ENCODE data around the gene ITGB6.

The ITGB6 gene

GRCh38 chr2:160057356-160057755, 142.7 kb downstream of the ITGB6 start:
- no peak overlapping the region for H3K27ac ChIP-seq (ENCODE audit: low read depth, low read length)
- H3K9ac ChIP-seq (ENCODE audit: low read depth in 1 of 2, low read length in 2 of 2), result no peak overlapping the region
- no peak overlapping the region for H3K4me3 ChIP-seq (ENCODE audit: low read depth in 1 of 2, low read length in 2 of 2)
- H3K4me1 ChIP-seq (ENCODE audit: control insufficient read depth in 1 of 2, insufficient read depth in 2 of 2, low read length in 2 of 2), result peaks cover 1 to 4% of the 10 kb centered on the region in 2 donors
- H3K9me3 ChIP-seq (ENCODE audit: control insufficient read depth in 1 of 2, low read length in 2 of 2), result no peaks in the 10 kb centered on the region
- H3K27me3 ChIP-seq (ENCODE audit: control insufficient read depth in 1 of 2, insufficient read depth in 2 of 2, low read length in 2 of 2), result no peaks in the 10 kb centered on the region
- H3K36me3 ChIP-seq (ENCODE audit: control insufficient read depth in 1 of 2, insufficient read depth in 2 of 2, low read length in 2 of 2), result no peaks in the 10 kb centered on the region

GRCh38 chr2:160055726-160056108, 144.4 kb downstream of the ITGB6 start:
- Histone ChIP-seq H3K4me1 (ENCODE audit: control insufficient read depth in 1 of 2, insufficient read depth in 2 of 2, low read length in 2 of 2) (peaks cover 3 to 6% of the 10 kb centered on the region in 2 donors), H3K9ac (ENCODE audit: low read depth in 1 of 2, low read length in 2 of 2) (no peak overlapping the region), H3K36me3 (ENCODE audit: control insufficient read depth in 1 of 2, insufficient read depth in 2 of 2, low read length in 2 of 2) (no peaks in the 10 kb centered on the region), H3K9me3 (ENCODE audit: control insufficient read depth in 1 of 2, low read length in 2 of 2) (no peaks in the 10 kb centered on the region), H3K27ac (ENCODE audit: low read depth, low read length) (no peak overlapping the region), H3K4me3 (ENCODE audit: low read depth in 1 of 2, low read length in 2 of 2) (no peak overlapping the region), H3K27me3 (ENCODE audit: control insufficient read depth in 1 of 2, insufficient read depth in 2 of 2, low read length in 2 of 2) (no peaks in the 10 kb centered on the region)

GRCh38 chr2:160054984-160055725, 144.9 kb downstream of the ITGB6 start:
- Histone ChIP-seq H3K4me1 (ENCODE audit: control insufficient read depth in 1 of 2, insufficient read depth in 2 of 2, low read length in 2 of 2) (peaks cover 0 to 6% of the 10 kb centered on the region in 2 donors), H3K4me3 (ENCODE audit: low read depth in 1 of 2, low read length in 2 of 2) (no peak overlapping the region), H3K27me3 (ENCODE audit: control insufficient read depth in 1 of 2, insufficient read depth in 2 of 2, low read length in 2 of 2) (no peaks in the 10 kb centered on the region), H3K9me3 (ENCODE audit: control insufficient read depth in 1 of 2, low read length in 2 of 2) (no peaks in the 10 kb centered on the region), H3K36me3 (ENCODE audit: control insufficient read depth in 1 of 2, insufficient read depth in 2 of 2, low read length in 2 of 2) (no peaks in the 10 kb centered on the region), H3K9ac (ENCODE audit: low read depth in 1 of 2, low read length in 2 of 2) (no peak overlapping the region), H3K27ac (ENCODE audit: low read depth, low read length) (no peak overlapping the region)

- Histone ChIP-seq H3K4me1 (ENCODE audit: control insufficient read depth in 1 of 2, insufficient read depth in 2 of 2, low read length in 2 of 2) (peaks cover 0 to 6% of the 10 kb centered on the region in 2 donors), H3K9ac (ENCODE audit: low read depth in 1 of 2, low read length in 2 of 2) (no peak overlapping the region), H3K9me3 (ENCODE audit: control insufficient read depth in 1 of 2, low read length in 2 of 2) (no peaks in the 10 kb centered on the region), H3K27me3 (ENCODE audit: control insufficient read depth in 1 of 2, insufficient read depth in 2 of 2, low read length in 2 of 2) (no peaks in the 10 kb centered on the region), H3K36me3 (ENCODE audit: control insufficient read depth in 1 of 2, insufficient read depth in 2 of 2, low read length in 2 of 2) (no peaks in the 10 kb centered on the region), H3K27ac (ENCODE audit: low read depth, low read length) (no peak overlapping the region), H3K4me3 (ENCODE audit: low read depth in 1 of 2, low read length in 2 of 2) (no peak overlapping the region)
Measured at GRCh38 chr2:160053946-160054345, 146.1 kb downstream of the ITGB6 start.

- no peaks in the 10 kb centered on the region for H3K9me3 ChIP-seq (ENCODE audit: control insufficient read depth in 1 of 2, low read length in 2 of 2)
- peaks cover 0 to 6% of the 10 kb centered on the region in 2 donors for H3K4me1 ChIP-seq (ENCODE audit: control insufficient read depth in 1 of 2, insufficient read depth in 2 of 2, low read length in 2 of 2)
- H3K9ac ChIP-seq (ENCODE audit: low read depth in 1 of 2, low read length in 2 of 2), result no peak overlapping the region
- H3K4me3 ChIP-seq (ENCODE audit: low read depth in 1 of 2, low read length in 2 of 2), result no peak overlapping the region
- no peak overlapping the region for H3K27ac ChIP-seq (ENCODE audit: low read depth, low read length)
- no peaks in the 10 kb centered on the region for H3K27me3 ChIP-seq (ENCODE audit: control insufficient read depth in 1 of 2, insufficient read depth in 2 of 2, low read length in 2 of 2)
- no peaks in the 10 kb centered on the region for H3K36me3 ChIP-seq (ENCODE audit: control insufficient read depth in 1 of 2, insufficient read depth in 2 of 2, low read length in 2 of 2)
Measured at GRCh38 chr2:160052531-160052930, 147.5 kb downstream of the ITGB6 start.

- Histone ChIP-seq H3K27me3 (ENCODE audit: control insufficient read depth in 1 of 2, insufficient read depth in 2 of 2, low read length in 2 of 2) (no peaks in the 10 kb centered on the region), H3K36me3 (ENCODE audit: control insufficient read depth in 1 of 2, insufficient read depth in 2 of 2, low read length in 2 of 2) (no peaks in the 10 kb centered on the region), H3K4me1 (ENCODE audit: control insufficient read depth in 1 of 2, insufficient read depth in 2 of 2, low read length in 2 of 2) (peaks cover 0 to 6% of the 10 kb centered on the region in 2 donors), H3K4me3 (ENCODE audit: low read depth in 1 of 2, low read length in 2 of 2) (no peak overlapping the region), H3K27ac (ENCODE audit: low read depth, low read length) (no peak overlapping the region), H3K9ac (ENCODE audit: low read depth in 1 of 2, low read length in 2 of 2) (no peak overlapping the region), H3K9me3 (ENCODE audit: control insufficient read depth in 1 of 2, low read length in 2 of 2) (no peaks in the 10 kb centered on the region)
Measured at GRCh38 chr2:160051371-160051800, 148.7 kb downstream of the ITGB6 start.

GRCh38 chr2:160050147-160050546, 149.9 kb downstream of the ITGB6 start:
- Histone ChIP-seq H3K9ac (ENCODE audit: low read depth in 1 of 2, low read length in 2 of 2) (no peak overlapping the region), H3K9me3 (ENCODE audit: control insufficient read depth in 1 of 2, low read length in 2 of 2) (no peaks in the 10 kb centered on the region), H3K36me3 (ENCODE audit: control insufficient read depth in 1 of 2, insufficient read depth in 2 of 2, low read length in 2 of 2) (no peaks in the 10 kb centered on the region)

More at GRCh38 chr2:160050147-160050546, 149.9 kb downstream of the ITGB6 start:
- Histone ChIP-seq H3K27ac (ENCODE audit: low read depth, low read length) (no peak overlapping the region), H3K27me3 (ENCODE audit: control insufficient read depth in 1 of 2, insufficient read depth in 2 of 2, low read length in 2 of 2) (no peaks in the 10 kb centered on the region), H3K4me1 (ENCODE audit: control insufficient read depth in 1 of 2, insufficient read depth in 2 of 2, low read length in 2 of 2) (peaks cover 0 to 6% of the 10 kb centered on the region in 2 donors), H3K4me3 (ENCODE audit: low read depth in 1 of 2, low read length in 2 of 2) (no peak overlapping the region)

Measured in duodenal mucosa (tissue), 2 donors.